Smooth muscle cell (in vitro differentiated cells): ENCODE data around the gene MACROD2. TPM values are rescaled to one million over a fixed set of nuclear protein-coding genes. Genes with fewer than 3 reads are reported as not detected.

Experiments used
- DNase-seq: peaks from one replicate; lab custom pipeline; 2025; ENCODE audit not compliant: unreplicated experiment; lab: John Stamatoyannopoulos, UW
- H2AFZ ChIP-seq: fragments of 200-600 bp; sonication (generic); 2 replicates; pipeline ENCODE4 v1.6.0; 2016; ENCODE audit warnings: antibody characterized with exemption, low read depth, mild to moderate bottlenecking
- H3F3A ChIP-seq: fragments of 200-600 bp; sonication (generic); 2 replicates; pipeline ENCODE4 v1.6.0; 2017; ENCODE audit warnings: antibody characterized with exemption, low read depth
- H3K27ac ChIP-seq: fragments of 200-600 bp; sonication (generic); 2 replicates; pipeline ENCODE4 v1.5.1; 2016; ENCODE audit warnings: low read depth, mild to moderate bottlenecking
- H3K27me3 ChIP-seq: fragments of 200-600 bp; sonication (generic); 2 replicates; pipeline ENCODE4 v1.6.1; 2016; ENCODE audit warnings: low read depth, mild to moderate bottlenecking
- H3K36me3 ChIP-seq: fragments of 200-600 bp; sonication (generic); 2 replicates; pipeline ENCODE4 v1.5.1; 2016; ENCODE audit warnings: low read depth
- H3K4me1 ChIP-seq: fragments of 200-600 bp; sonication (generic); 2 replicates; pipeline ENCODE4 v1.5.1; 2016; ENCODE audit warnings: low read depth
- H3K4me2 ChIP-seq: fragments of 200-600 bp; sonication (generic); 2 replicates; pipeline ENCODE4 v1.6.0; 2016; ENCODE audit warnings: mild to moderate bottlenecking
- H3K4me3 ChIP-seq: fragments of 200-600 bp; sonication (generic); 2 replicates; pipeline ENCODE4 v1.5.1; 2016; ENCODE audit warnings: mild to moderate bottlenecking
- H3K79me2 ChIP-seq: fragments of 200-600 bp; sonication (generic); 2 replicates; pipeline ENCODE4 v1.6.0; 2016; ENCODE audit warnings: low read depth, mild to moderate bottlenecking
- H3K9ac ChIP-seq: fragments of 200-600 bp; sonication (generic); 2 replicates; pipeline ENCODE4 v1.6.0; 2016; ENCODE audit warnings: low read depth
- H3K9me3 ChIP-seq: fragments of 200-600 bp; sonication (generic); replicated peaks from 2 replicates; pipeline ENCODE4 v1.5.1; 2016; ENCODE audit warnings: low read depth
- H4K20me1 ChIP-seq: fragments of 200-600 bp; sonication (generic); 2 replicates; pipeline ENCODE4 v1.6.0; 2016; ENCODE audit warnings: low read depth
- CTCF ChIP-seq: fragments of 200-600 bp; sonication (generic); IDR thresholded peaks from 2 replicates; pipeline ENCODE4 v1.5.1; 2017; ENCODE audit warnings: borderline replicate concordance, mild to moderate bottlenecking, antibody characterized with exemption; ENCODE audit not compliant: insufficient read depth, poor library complexity, severe bottlenecking
- WGBS: methylation state at CpG from one replicate; pipeline ENCODE4 v1.1.7; 2016; ENCODE audit warnings: low lambda C conversion rate; 5-methylcytosine and 5-hydroxymethylcytosine counted together
- polyA plus RNA-seq: library from polyadenylated mRNA; unstranded; fragments of >200 nt; fragmentation: Nextera tagmentation; extraction: Ambion mirVana; gene quantifications from 2 replicates; pipeline ENCODE4 v1.2.1, GENCODE V29; 2016
- total RNA-seq: library from RNA; depleted of rRNA; stranded (reverse); fragments of >200 nt; gene quantifications from 2 replicates; pipeline ENCODE4 v1.2.3, GENCODE V29; 2014

MACROD2 gene
- total and polyA plus RNA-seq, 2 experiments from 2014 or later = 0.04 to 0.32 TPM

- H2AFZ ChIP-seq = no peak overlapping the region
- DNase-seq = no peak
- no peak for TF ChIP-seq CTCF
- no peaks in the 10 kb centered on the region for H3K4me1 ChIP-seq
- no peak overlapping the region for H3K9ac ChIP-seq
- no peak overlapping the region for H3K27ac ChIP-seq
- H3K36me3 ChIP-seq = no peaks in the 10 kb centered on the region
- no peak overlapping the region for H3K4me3 ChIP-seq
- H3K9me3 ChIP-seq = peaks cover 3% of the 10 kb centered on the region
- peaks cover 4% of the 10 kb centered on the region for H3K27me3 ChIP-seq
- no peaks in the 10 kb centered on the region for H3K79me2 ChIP-seq
- no peaks in the 10 kb centered on the region for H3F3A ChIP-seq
- 72% methylated on average over 1 of the region's 1 CpG for WGBS
- H4K20me1 ChIP-seq = no peaks in the 10 kb centered on the region
- H3K4me2 ChIP-seq = no peak overlapping the region
Observed at GRCh38 chr20:15938847-15939246, 1943.5 kb downstream of the MACROD2 start.

GRCh38 chr20:15940127-15940526, 1944.8 kb downstream of the MACROD2 start:
- no peak for TF ChIP-seq CTCF
- DNase-seq = no peak
- no peaks in the 10 kb centered on the region for H3F3A ChIP-seq
- WGBS = 91% methylated on average over 6 of the region's 6 CpGs
- no peak overlapping the region for H3K4me3 ChIP-seq
- no peak overlapping the region for H3K27ac ChIP-seq
- H3K79me2 ChIP-seq = no peaks in the 10 kb centered on the region
- no peaks in the 10 kb centered on the region for H3K4me1 ChIP-seq
- H3K9ac ChIP-seq = no peak overlapping the region
- H3K27me3 ChIP-seq = peaks cover 4% of the 10 kb centered on the region
- peaks cover 3% of the 10 kb centered on the region for H3K9me3 ChIP-seq
- no peaks in the 10 kb centered on the region for H3K36me3 ChIP-seq
- H4K20me1 ChIP-seq = no peaks in the 10 kb centered on the region
- H3K4me2 ChIP-seq = no peak overlapping the region
- H2AFZ ChIP-seq = no peak overlapping the region

- Histone ChIP-seq H3K4me3 (no peak overlapping the region), H3K4me1 (no peaks in the 10 kb centered on the region), H3K27me3 (peaks cover 4% of the 10 kb centered on the region), H3K4me2 (no peak overlapping the region), H3F3A (no peaks in the 10 kb centered on the region), H3K9me3 (peaks cover 3% of the 10 kb centered on the region), H2AFZ (no peak overlapping the region), H4K20me1 (no peaks in the 10 kb centered on the region), H3K27ac (no peak overlapping the region), H3K9ac (no peak overlapping the region), H3K36me3 (no peaks in the 10 kb centered on the region), H3K79me2 (no peaks in the 10 kb centered on the region)
- no peak for DNase-seq
- WGBS = 41% methylated on average over 1 of the region's 1 CpG
- TF ChIP-seq CTCF = no peak
Observed at GRCh38 chr20:15942130-15942529, 1946.8 kb downstream of the MACROD2 start.

- no peak overlapping the region for H3K9ac ChIP-seq
- H3K4me2 ChIP-seq = no peak overlapping the region
- no peak overlapping the region for H2AFZ ChIP-seq
- H3K79me2 ChIP-seq = no peaks in the 10 kb centered on the region
- H3K36me3 ChIP-seq = no peaks in the 10 kb centered on the region
- DNase-seq = no peak
- no peaks in the 10 kb centered on the region for H4K20me1 ChIP-seq
- H3K27me3 ChIP-seq = peaks cover 4% of the 10 kb centered on the region
- H3K9me3 ChIP-seq = peaks cover 2% of the 10 kb centered on the region
- TF ChIP-seq CTCF = no peak
- no peak overlapping the region for H3K4me3 ChIP-seq
- no peaks in the 10 kb centered on the region for H3F3A ChIP-seq
- H3K4me1 ChIP-seq = no peaks in the 10 kb centered on the region
- no peak overlapping the region for H3K27ac ChIP-seq
Observed at GRCh38 chr20:15945289-15945688, 1950.0 kb downstream of the MACROD2 start.
